Brain microvascular endothelial cell (primary cell): ENCODE data around the gene CD59.
"Not testable (repeated sequence)": the region's sequence is repeated elsewhere in the genome, so short reads cannot be mapped to it uniquely, and the experiment has no call there.

ENCODE experiments used
- DNase-seq: peaks from one replicate; pipeline ENCODE4 v3.0.0-alpha.2; 2020
- H3K27ac ChIP-seq: fragments of 250-450 bp; sonication (Bioruptor Pico); 2 replicates; pipeline ENCODE4 v1.5.1; 2020; ENCODE audit warnings: mild to moderate bottlenecking, moderate library complexity
- H3K27me3 ChIP-seq: fragments of 250-450 bp; sonication (Bioruptor Pico); replicated peaks from 2 replicates; pipeline ENCODE4 v1.5.1; 2020; ENCODE audit warnings: mild to moderate bottlenecking
- H3K36me3 ChIP-seq: fragments of 250-450 bp; sonication (Bioruptor Pico); replicated peaks from 2 replicates; pipeline ENCODE4 v1.5.1; 2020; ENCODE audit warnings: mild to moderate bottlenecking
- H3K4me3 ChIP-seq: 2 replicates; pipeline ENCODE4 v1.5.1; 2011; ENCODE audit warnings: low read depth, mild to moderate bottlenecking, control low read depth, low read length, moderate library complexity
- in situ Hi-C: cut with HindIII; loops from 2 replicates; pipeline ENCODE4 v1.10.0; 2017; ENCODE audit warnings: low sequenced_read_pairs, low pct_ligation_motif_present
- TF ChIP-seq, protein P1 (sequence below): IDR thresholded peaks from 2 replicates; pipeline ENCODE4 v1.5.1; 2011; ENCODE audit warnings: low read depth, mild to moderate bottlenecking, moderate library complexity, low read length, control low read depth, inconsistent platforms; ENCODE audit errors: missing control alignments

Gene CD59

DNA sequence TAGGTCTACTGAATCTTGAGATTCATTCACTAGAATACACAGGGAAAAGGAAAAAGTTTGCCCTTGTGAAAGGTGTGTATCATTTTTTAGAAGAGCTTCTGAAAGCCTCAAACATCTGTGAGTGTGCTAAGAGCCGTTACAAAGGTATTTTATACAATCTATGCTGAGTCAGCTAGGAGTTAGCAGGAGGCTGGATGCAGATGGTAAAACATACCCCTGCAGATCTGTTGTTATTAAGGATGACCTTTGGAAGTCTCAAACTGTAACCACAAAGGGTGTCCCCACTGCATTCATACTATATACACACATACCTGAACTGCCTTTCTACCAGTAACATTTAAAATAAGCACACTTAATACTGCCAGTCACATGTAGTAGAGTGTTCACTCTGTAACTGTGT lies 27.2 kb downstream of the CD59 start:
- peaks cover 78% of the 10 kb centered on the region for H3K36me3 ChIP-seq
- DNase-seq = no peak
- in situ Hi-C loops = no loop called here
- TF ChIP-seq, protein P1, sequence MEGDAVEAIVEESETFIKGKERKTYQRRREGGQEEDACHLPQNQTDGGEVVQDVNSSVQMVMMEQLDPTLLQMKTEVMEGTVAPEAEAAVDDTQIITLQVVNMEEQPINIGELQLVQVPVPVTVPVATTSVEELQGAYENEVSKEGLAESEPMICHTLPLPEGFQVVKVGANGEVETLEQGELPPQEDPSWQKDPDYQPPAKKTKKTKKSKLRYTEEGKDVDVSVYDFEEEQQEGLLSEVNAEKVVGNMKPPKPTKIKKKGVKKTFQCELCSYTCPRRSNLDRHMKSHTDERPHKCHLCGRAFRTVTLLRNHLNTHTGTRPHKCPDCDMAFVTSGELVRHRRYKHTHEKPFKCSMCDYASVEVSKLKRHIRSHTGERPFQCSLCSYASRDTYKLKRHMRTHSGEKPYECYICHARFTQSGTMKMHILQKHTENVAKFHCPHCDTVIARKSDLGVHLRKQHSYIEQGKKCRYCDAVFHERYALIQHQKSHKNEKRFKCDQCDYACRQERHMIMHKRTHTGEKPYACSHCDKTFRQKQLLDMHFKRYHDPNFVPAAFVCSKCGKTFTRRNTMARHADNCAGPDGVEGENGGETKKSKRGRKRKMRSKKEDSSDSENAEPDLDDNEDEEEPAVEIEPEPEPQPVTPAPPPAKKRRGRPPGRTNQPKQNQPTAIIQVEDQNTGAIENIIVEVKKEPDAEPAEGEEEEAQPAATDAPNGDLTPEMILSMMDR = no peak
- no peaks in the 10 kb centered on the region for H3K27me3 ChIP-seq
- H3K27ac ChIP-seq = no peak overlapping the region
- no peak overlapping the region for H3K4me3 ChIP-seq

DNA sequence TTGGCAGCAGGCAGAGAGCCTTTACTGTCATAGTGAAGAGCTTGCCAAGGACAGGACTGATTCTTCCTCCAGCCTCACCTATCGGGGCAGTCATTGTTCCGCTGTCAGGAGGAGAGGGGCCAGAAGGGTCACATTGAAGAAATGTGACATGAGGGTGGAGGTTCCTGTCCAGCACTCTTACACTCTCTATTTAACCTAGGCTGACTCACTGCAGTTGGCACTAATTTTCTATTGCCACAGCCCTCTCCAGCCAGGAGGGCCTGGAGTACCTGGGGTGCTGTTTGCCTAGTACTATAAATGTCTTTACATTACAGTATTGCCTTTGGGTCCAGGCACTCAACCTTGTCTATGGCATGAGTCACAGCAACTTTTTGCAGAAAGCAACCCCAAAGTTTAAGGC lies 28.4 kb downstream of the CD59 start:
- H3K36me3 ChIP-seq = peaks cover 69% of the 10 kb centered on the region
- DNase-seq, H3K27ac ChIP-seq, H3K27me3 ChIP-seq, H3K4me3 ChIP-seq, in situ Hi-C loops: not testable (repeated sequence)

DNA sequence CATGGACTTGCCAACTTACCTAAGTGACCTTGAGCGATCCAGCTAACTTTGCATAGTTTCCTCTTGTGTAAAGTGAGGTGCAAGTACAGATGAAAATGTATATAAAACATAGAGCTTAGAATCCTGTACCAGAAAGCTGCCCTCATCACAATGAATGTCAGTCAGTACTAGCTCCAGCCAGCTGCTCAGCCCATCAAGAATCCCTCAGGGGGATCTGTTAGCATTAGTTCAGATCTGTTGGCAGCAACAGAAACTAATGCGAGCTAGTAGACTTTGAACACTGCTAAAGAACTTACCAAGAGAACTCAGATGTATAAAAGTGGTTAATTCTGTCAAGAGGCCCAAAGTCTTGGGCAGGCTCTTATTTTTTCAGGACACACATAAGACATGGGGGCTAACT lies 29.3 kb downstream of the CD59 start:
- Histone ChIP-seq H3K27me3 (no peaks in the 10 kb centered on the region), H3K27ac (peak overlapping the region; percentile 51), H3K4me3 (no peak overlapping the region), H3K36me3 (peaks cover 62% of the 10 kb centered on the region)
- no peak for DNase-seq
- in situ Hi-C loops = no loop called here
- TF ChIP-seq, protein P1 = no peak

DNA sequence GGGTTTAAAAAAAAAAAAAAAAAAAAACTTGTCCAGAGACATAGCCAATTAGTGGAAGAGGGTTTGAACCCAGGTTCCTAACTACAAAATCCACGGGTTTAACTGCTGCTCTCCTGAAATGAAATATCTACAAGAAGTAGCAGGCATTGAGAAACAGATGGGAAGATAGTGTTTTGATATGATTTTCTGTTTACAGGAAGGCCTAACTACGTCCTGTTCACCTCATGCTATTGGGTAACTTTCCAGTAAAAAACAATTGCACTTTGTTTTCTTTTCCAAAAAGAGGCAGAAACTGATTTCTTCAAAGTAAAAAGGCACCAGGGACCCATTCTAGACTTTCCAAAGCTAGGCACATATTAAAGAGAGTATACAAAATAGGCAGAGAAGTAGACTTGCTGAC lies 29.7 kb downstream of the CD59 start:
- no peak overlapping the region for H3K4me3 ChIP-seq
- H3K27me3 ChIP-seq = no peaks in the 10 kb centered on the region
- peak overlapping the region; percentile 51 for H3K27ac ChIP-seq
- DNase-seq = no peak
- H3K36me3 ChIP-seq = peaks cover 59% of the 10 kb centered on the region
- in situ Hi-C loops = no loop called here
- TF ChIP-seq, protein P1 = no peak

DNA sequence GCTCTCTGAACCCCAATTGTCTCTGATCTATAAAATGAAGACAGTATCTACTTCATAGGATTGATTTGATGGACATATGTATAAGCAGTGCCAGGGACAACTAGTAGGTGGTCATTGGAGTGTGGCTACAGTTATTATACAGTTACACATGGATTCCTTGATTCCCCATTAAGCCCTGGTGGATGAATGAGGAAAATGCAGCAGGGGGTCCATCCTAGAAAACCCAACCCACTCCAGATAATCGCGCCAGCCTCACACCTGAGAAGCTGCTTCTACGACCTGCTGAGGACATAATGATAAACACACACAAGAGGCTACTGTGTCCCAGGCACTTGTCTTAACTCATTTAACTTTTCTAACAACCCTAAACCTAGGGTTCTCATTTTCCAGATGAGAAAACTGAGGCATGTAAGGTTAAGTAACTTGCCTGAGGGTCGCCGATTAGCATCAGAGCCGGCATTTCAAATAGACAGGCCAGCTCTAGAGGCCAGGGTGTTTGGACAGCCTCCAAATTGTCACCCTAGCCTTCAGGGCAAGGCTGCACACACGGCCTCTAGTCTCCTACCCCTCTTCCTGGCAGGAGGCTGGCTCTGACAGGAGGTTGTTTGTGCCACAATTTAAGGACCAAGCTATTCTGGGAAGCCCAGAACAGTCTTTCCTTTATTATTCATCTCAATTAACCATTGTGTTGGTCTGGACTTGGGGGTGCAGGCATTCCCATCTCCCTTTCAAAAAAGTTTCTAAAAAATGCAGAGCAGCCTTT lies 31.8 kb downstream of the CD59 start:
- in situ Hi-C loops = no loop called here
- TF ChIP-seq, protein P1 = peak; percentile 46
- Histone ChIP-seq H3K27me3 (no peaks in the 10 kb centered on the region), H3K36me3 (peaks cover 42% of the 10 kb centered on the region), H3K4me3 (no peak overlapping the region), H3K27ac (peak overlapping the region; percentile 95)
- DNase-seq = no peak

DNA sequence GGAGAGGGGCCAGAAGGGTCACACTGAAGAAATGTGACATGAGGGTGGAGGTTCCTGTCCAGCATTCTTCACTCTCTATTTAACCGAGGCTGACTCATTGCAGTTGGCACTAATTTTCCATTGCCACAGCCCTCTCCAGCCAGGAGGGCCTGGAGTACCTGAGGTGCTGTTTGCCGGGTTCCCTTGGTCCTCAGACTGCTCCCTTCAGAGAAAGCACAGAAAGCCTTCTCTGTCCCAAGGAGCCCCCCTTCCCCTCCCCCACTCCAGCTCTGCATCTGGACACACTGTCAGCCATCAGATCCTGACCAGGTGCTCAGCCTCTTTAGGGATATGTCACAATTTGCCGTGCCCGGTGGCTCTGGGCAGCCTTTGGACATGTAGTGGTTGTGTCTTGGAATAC lies 32.4 kb downstream of the CD59 start:
- in situ Hi-C loops = no loop called here
- H3K36me3 ChIP-seq = peaks cover 37% of the 10 kb centered on the region
- no peak overlapping the region for H3K4me3 ChIP-seq
- peak overlapping the region; percentile 95 for H3K27ac ChIP-seq
- no peak for DNase-seq
- TF ChIP-seq, protein P1 = no peak
- no peaks in the 10 kb centered on the region for H3K27me3 ChIP-seq
